SK-N-MC (cell line): ENCODE measurements around the gene FAM199X.
A peak's percentile ranks its signal among the peaks of the same experiment; 100 is the strongest.

Experiments used
- DNase-seq: peaks from one replicate; pipeline ENCODE4 v3.0.0-alpha.2; 2011; ENCODE audit warnings: low read depth, low spot score
- H3K27ac ChIP-seq: fragments of 200-600 bp; sonication (generic); 2 replicates; pipeline ENCODE4 v1.5.1; 2016; ENCODE audit warnings: mixed run types
- H3K36me3 ChIP-seq: fragments of 200-600 bp; sonication (generic); 2 replicates; pipeline ENCODE4 v1.6.1; 2017; ENCODE audit warnings: antibody characterized with exemption, low read length, mixed read lengths; ENCODE audit not compliant: insufficient read depth
- H3K4me3 ChIP-seq: fragments of 200-600 bp; sonication (generic); 2 replicates; pipeline ENCODE4 v1.5.1; 2016
- H3K9ac ChIP-seq: fragments of 200-600 bp; sonication (generic); 2 replicates; pipeline ENCODE4 v1.8.0; 2017; ENCODE audit warnings: mixed run types, mixed read lengths; ENCODE audit not compliant: insufficient read length
- H3K9me3 ChIP-seq: fragments of 200-600 bp; sonication (generic); 2 replicates; pipeline ENCODE4 v1.6.1; 2017; ENCODE audit warnings: low read depth, mild to moderate bottlenecking, antibody characterized with exemption, low read length, moderate library complexity, mixed read lengths
- EZH2 ChIP-seq: fragments of 200-600 bp; sonication (generic); IDR thresholded peaks from one replicate; pipeline ENCODE4 v1.6.1; 2017; ENCODE audit warnings: antibody characterized with exemption
- FOXP2 ChIP-seq: optimal IDR thresholded peaks from 2 replicates; pipeline ENCODE3; 2011; ENCODE audit warnings: mild to moderate bottlenecking, moderate library complexity; ENCODE audit not compliant: insufficient read depth; ENCODE audit errors: extremely low read length, control extremely low read depth
- POLR2AphosphoS5 ChIP-seq: IDR thresholded peaks from 2 replicates; pipeline ENCODE4 v1.6.1; 2012; ENCODE audit warnings: mild to moderate bottlenecking, low read depth, low read length, borderline replicate concordance

FAM199X gene

GRCh38 chrX:104137496-104137895, 28.8 kb upstream of the FAM199X start:
- Histone ChIP-seq H3K27ac (no peak overlapping the region), H3K9me3 (no peaks in the 10 kb centered on the region), H3K9ac (no peak overlapping the region), H3K36me3 (no peaks in the 10 kb centered on the region), H3K4me3 (no peak overlapping the region)
- TF ChIP-seq EZH2, result no peak
- TF ChIP-seq POLR2AphosphoS5, result no peak
- no peak for TF ChIP-seq FOXP2
- DNase-seq, result no peak

- no peak overlapping the region for H3K4me3 ChIP-seq
- no peaks in the 10 kb centered on the region for H3K9me3 ChIP-seq
- TF ChIP-seq EZH2 (no peak), POLR2AphosphoS5 (no peak), FOXP2 (no peak)
- no peak overlapping the region for H3K27ac ChIP-seq
- no peak for DNase-seq
- H3K9ac ChIP-seq, result no peak overlapping the region
- H3K36me3 ChIP-seq, result no peaks in the 10 kb centered on the region
Observed at GRCh38 chrX:104141087-104141760, 25.0 kb upstream of the FAM199X start.

DNA sequence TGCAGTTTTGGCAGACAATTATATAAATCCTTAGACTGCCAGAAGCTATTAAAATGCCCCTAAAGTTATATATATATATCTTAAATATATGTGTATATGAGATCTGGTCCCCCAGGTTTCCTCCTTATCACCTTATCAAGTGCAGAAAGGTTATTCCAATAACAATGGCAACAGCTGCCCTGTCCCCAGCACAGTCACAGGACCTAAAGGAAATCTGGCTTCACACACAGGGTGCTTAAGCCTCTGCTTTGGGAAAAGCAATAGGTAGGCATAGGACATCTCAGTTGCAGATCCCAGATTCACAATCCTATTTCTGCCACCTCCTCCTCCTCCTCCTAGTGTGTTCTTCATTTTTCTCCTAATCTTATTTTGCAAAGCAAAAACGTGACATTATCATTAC, 15.2 kb upstream of the FAM199X start:
- no peak for DNase-seq
- H3K9me3 ChIP-seq, result no peaks in the 10 kb centered on the region
- TF ChIP-seq EZH2, result no peak
- TF ChIP-seq POLR2AphosphoS5, result no peak
- no peak for TF ChIP-seq FOXP2
- no peak overlapping the region for H3K4me3 ChIP-seq
- no peaks in the 10 kb centered on the region for H3K36me3 ChIP-seq
- no peak overlapping the region for H3K27ac ChIP-seq
- H3K9ac ChIP-seq, result no peak overlapping the region

GRCh38 chrX:104156630-104157529, 9.4 kb upstream of the FAM199X start, which contains the start of gene SLC25A53:
TSS of gene SLC25A53 (minus strand) at chrX:104157009. CDS start at chrX:104105257, 51,752 bp downstream.
- TF ChIP-seq POLR2AphosphoS5 (peak; percentile 48; the same call in 1 of the 2 replicates), EZH2 (no peak)
- Histone ChIP-seq H3K36me3 (no peaks in the 10 kb centered on the region), H3K9ac (peak within 1 kb of the TSS; percentile 87), H3K4me3 (peak within 1 kb of the TSS; percentile 87), H3K27ac (peak within 1 kb of the TSS; percentile 91), H3K9me3 (no peaks in the 10 kb centered on the region)
- DNase-seq, result no peak

- Histone ChIP-seq H3K36me3 (no peaks in the 10 kb centered on the region), H3K9me3 (no peaks in the 10 kb centered on the region), H3K9ac (peak overlapping the region; percentile 68), H3K4me3 (peak overlapping the region; percentile 81), H3K27ac (no peak overlapping the region)
- no peak for DNase-seq
- no peak for TF ChIP-seq FOXP2
- no peak for TF ChIP-seq POLR2AphosphoS5
- TF ChIP-seq EZH2, result no peak
Observed at GRCh38 chrX:104166735-104167436, 633 bp downstream of the FAM199X start.

- no peak for DNase-seq
- no peaks in the 10 kb centered on the region for H3K9me3 ChIP-seq
- no peak overlapping the region for H3K9ac ChIP-seq
- H3K27ac ChIP-seq, result no peak overlapping the region
- no peak for TF ChIP-seq FOXP2
- no peak for TF ChIP-seq EZH2
- no peak for TF ChIP-seq POLR2AphosphoS5
- peak overlapping the region; percentile 81 for H3K4me3 ChIP-seq
- no peaks in the 10 kb centered on the region for H3K36me3 ChIP-seq
Observed at GRCh38 chrX:104168127-104168526, 1.9 kb downstream of the FAM199X start.

DNA sequence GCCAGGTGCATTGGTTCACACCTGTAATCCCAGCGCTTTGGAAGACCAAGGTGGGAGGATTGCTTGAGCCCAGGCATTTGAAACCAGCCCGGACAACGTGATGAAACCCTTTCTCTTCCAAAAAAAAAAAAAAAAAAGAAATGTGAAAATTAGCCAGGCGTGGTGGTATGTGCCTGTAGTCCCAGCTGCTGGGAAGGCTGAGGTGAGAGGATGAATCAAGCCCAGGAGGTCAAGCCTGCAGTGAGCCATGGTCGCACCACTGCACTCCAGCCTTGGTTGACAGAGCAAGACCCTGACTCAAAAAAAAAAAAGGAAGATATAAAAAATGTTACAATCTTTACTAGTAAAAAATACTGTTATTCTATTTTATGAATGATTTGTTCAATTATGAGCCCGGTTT, 5.9 kb downstream of the FAM199X start:
- no peak overlapping the region for H3K27ac ChIP-seq
- H3K9me3 ChIP-seq, result no peaks in the 10 kb centered on the region
- peaks cover 2% of the 10 kb centered on the region for H3K36me3 ChIP-seq
- no peak overlapping the region for H3K9ac ChIP-seq
- DNase-seq, result no peak
- TF ChIP-seq FOXP2, result no peak
- TF ChIP-seq EZH2, result no peak
- no peak for TF ChIP-seq POLR2AphosphoS5
- no peak overlapping the region for H3K4me3 ChIP-seq

- DNase-seq, result no peak
- Histone ChIP-seq H3K36me3 (peaks cover 9% of the 10 kb centered on the region), H3K27ac (no peak overlapping the region), H3K4me3 (no peak overlapping the region), H3K9me3 (no peaks in the 10 kb centered on the region), H3K9ac (no peak overlapping the region)
- TF ChIP-seq FOXP2 (no peak), POLR2AphosphoS5 (no peak), EZH2 (no peak)
Observed at GRCh38 chrX:104172788-104173187, 6.5 kb downstream of the FAM199X start.
